HG02943 (cell line): ENCODE results near the gene FBXO15.
A peak's percentile ranks its signal among the peaks of the same experiment; 100 is the strongest.

Experiments
- ATAC-seq: cut with Tn5 transposase; IDR thresholded peaks from one replicate; pipeline ENCODE4 v1.9.1; 2021; ENCODE audit warnings: mild to moderate bottlenecking, low read depth, moderate library complexity; ENCODE audit not compliant: unreplicated experiment

FBXO15 gene

GRCh38 chr18:74116633-74117554 is 30.7 kb downstream of the FBXO15 start:
- ATAC-seq: no peak

DNA sequence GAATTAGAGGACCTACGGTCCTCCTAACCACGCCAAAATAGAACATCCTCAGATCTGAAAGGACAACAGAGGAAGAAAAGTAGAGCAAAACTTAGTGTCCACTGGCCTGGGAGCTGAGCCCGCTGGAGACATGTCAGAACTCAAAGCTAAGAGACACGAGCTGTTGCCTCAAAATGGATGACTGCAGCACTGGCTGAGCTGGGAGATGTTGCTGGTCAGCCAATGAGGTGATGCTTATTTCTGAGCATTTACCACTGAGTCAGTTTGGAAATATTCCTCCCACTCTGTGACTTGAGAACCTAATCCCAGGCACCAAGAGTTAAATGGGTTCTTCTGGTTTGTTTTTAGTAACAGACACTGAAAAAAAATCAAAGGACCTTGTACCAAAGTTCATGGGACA is 32.6 kb downstream of the FBXO15 start:
- no peak for ATAC-seq

GRCh38 chr18:74114116-74114515 is 33.5 kb downstream of the FBXO15 start:
- ATAC-seq: no peak

GRCh38 chr18:74113711-74114110 is 33.9 kb downstream of the FBXO15 start:
- ATAC-seq: no peak

GRCh38 chr18:74110976-74111375 is 36.7 kb downstream of the FBXO15 start:
- no peak for ATAC-seq

- no peak for ATAC-seq
Measured at GRCh38 chr18:74110149-74110548, 37.5 kb downstream of the FBXO15 start.

GRCh38 chr18:74108460-74108859 is 39.2 kb downstream of the FBXO15 start:
- ATAC-seq: no peak

DNA sequence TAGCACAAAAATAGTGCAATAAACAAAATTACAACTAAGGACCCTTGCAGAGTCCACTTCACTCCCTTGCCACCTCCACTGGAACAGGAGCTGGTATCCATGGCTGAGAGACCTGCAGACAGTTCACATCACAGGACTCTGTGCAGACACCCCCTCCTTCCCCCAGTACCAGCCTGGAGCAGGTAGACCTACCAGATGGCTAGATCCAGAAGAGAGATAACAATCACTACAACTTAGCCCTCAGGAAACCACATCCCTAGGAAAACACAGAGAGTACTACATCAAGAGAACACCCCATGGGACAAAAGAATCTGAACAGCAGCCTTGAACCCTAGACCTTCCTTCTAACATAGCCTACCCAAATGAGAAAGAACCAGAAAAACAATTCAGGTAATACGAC is 49.8 kb downstream of the FBXO15 start:
- no peak for ATAC-seq

DNA sequence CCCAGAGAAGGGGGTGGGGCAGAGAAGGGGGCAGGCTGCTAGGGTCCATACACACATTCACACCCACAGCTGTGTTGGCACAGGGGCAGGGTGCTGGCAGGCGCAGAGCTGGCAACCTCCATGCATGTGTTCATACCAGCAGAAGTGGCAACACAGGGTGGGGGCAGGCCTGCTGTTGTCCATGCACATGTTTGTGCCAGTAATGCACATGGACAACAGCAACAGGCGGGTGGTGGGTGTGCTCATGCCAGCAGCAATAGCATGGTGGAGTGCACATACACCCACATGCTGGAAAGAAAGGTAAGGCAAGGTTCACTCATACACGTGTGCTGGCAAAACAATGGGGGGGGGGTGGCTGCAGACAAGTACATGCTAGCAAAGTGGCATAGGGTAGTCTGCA is 54.7 kb downstream of the FBXO15 start:
- ATAC-seq: no peak

GRCh38 chr18:74084184-74084855 is 63.3 kb downstream of the FBXO15 start:
- no peak for ATAC-seq

GRCh38 chr18:74083557-74083952 is 64.1 kb downstream of the FBXO15 start:
- no peak for ATAC-seq

DNA sequence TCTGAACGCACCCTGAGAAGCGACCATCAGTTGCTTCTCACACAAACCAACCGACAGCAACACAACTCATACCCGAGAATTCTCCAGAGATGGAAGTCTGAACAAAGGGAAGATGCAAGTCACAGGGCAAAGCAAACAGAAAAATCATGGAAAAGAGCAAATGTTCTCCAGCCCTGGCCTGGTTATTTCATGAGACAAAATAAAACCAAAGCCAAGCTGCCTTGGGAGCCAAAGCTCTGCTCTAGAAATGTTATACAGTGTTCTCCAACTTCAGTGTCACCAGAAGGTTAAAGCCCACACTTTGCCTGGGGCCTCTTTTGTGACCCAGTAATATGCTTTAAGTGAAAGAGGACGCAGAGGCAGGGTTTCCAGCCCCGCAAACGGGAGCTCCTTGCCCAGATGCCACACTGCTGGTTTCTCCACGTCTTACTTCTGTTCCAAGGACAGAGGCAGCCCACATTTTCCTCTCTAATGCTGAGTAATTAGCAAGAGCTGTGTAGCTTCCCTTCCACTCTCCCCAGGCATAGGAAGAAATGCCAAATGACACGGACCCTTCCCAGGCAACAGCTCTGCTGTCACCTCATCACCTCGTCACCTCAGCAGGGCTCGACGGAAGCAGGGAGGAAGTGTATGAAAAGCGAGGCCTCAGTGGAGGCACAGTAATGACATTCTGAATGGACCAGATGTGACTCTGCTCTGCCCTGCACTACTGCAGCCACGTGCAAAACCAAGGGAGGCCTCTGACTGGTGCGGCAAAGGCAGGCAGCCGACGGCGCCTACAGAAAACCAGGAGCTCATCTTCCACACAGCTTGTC is 64.7 kb downstream of the FBXO15 start:
- ATAC-seq: peak; percentile 17

GRCh38 chr18:74081966-74082741 is 65.5 kb downstream of the FBXO15 start:
- peak; percentile 91 for ATAC-seq

- no peak for ATAC-seq
Measured at GRCh38 chr18:74078257-74078656, 69.4 kb downstream of the FBXO15 start.

- no peak for ATAC-seq
Measured at GRCh38 chr18:74074668-74075564, 72.7 kb downstream of the FBXO15 start.

DNA sequence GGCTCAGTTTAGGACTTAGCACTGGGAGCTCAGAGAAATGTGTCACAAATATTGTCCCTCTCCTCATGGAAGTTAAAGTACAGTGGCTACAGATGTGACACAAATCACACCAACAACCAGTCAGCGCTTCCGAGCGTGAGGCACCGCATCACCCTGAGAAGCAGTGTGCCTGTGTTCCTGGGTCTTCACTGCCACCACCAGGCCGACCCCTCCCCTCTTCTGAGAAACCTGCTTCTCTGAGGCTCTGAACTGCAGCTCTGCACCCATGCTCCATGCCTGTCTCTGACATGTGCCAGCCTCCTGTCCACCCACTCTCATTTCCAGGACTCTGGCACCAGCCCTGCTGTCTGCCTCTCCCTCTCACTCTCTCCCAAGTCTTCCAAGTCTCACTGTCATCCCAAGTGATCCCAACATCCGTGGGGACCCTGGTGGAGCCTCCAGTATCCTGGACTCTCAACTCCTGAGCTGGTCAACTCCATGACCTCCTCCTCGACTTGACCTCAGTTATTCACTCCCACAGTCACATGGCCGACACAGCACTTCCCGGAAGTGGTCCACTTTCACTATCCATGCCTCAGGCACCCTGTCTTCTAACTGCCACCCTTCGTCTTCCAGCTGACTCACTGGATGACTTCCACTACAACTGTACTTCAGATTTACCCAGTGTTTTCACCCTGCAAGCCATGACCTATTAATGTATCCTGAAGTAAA is 73.5 kb downstream of the FBXO15 start:
- ATAC-seq: no peak

GRCh38 chr18:74069178-74070050 is 78.2 kb downstream of the FBXO15 start:
- ATAC-seq: no peak

DNA sequence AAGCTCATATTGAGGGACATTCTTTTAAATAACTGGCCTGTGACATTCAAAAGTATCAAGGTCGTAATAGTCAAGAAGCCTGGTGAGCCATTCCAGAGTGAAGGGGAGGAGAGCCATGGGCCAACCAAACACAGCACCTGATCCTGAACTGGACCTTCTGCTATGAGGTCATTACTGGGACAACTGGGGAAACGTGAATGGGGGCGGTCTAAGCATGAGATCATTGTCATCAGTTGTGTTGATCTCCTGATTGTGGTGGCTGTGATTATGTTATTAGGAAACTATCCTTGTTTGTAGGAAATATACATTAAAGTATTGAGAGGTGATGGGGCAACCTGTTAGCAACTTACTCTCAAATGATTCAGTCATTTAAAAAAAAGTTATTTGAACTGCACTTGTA is 79.3 kb downstream of the FBXO15 start:
- ATAC-seq: no peak
